CD4-positive, alpha-beta T cell treated with Interleukin-15 for 1 hour (primary cell): ENCODE data around the gene ATP6V0D1.

Source experiments
- DNase-seq: peaks from one replicate; pipeline ENCODE4 v3.0.0-alpha.2; 2020

ATP6V0D1 gene

DNA sequence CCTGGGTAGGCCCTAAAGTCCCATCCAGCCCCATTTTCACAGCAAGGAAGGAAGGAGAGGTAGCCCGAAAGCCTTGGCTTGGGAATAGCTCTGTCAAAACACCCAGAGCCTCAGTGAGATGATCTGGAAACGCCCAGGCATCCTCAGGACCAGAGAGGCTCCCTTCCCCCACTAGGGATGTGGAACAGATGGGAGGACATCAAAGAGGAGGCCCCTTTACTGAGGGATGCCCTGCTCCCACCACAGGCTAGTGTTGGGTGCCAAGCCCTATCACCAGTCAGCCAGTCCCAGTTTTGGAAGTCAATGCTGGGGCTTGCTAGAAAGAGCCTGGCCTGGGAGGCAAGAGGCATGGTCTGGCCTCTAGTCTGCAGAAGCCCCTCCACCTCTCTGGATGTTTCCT is 92.4 kb downstream of the ATP6V0D1 start:
- no peak for DNase-seq

DNA sequence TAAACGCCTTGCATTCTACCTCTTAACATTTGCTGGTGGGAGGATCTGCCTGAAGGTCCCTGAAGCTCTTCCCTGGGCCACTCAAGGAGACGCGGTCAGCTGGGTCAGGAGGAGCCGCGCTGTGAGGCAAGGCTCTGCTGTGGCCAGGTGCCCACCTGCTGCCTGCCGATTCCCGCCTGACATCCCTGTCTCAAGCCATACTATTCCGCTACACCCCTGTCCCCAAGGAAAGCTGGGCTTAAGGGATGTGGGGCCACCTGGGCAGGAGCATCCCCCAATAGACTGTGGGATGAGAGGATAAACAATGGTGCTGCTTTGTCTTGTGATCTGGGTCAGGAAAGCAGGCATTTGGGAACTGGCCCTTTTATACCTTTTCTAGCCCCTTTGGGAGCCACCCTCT is 92.8 kb downstream of the ATP6V0D1 start:
- DNase-seq = no peak
